Heart left ventricle (tissue), 13 donors: Measurements from ENCODE around the gene KIRREL3.

Experiments used
- CTCF ChIP-seq, 12 donors: fragments of 200-600 bp; sonication (generic) in 4 of 12; IDR thresholded peaks; one replicate each; pipeline versions ENCODE4 v1.5.0 to v1.8.0; 2018 to 2022; ENCODE audit warnings: antibody characterized with exemption in 12 of 12, mild to moderate bottlenecking in 5 of 12
- POLR2A ChIP-seq, 2 donors: fragments of 450-650 bp; IDR thresholded peaks; one replicate each; pipeline ENCODE4 v1.6.1; 2017; ENCODE audit warnings: antibody characterized with exemption in 2 of 2, mild to moderate bottlenecking in 2 of 2, moderate library complexity in 2 of 2
- donor health status: ischemic (EF 13 %, LVEDD 7.1; RV severe dilation, severe dysfunction).
- donor health status: DM: no; HTN: yes; CAD: no.
- donor health status: DM: no; HTN: no; CAD: no.
- donor health status: ischemic (EF 25% LVEDD 6.9; RV normal size, moderate dysfunction).
- donor health status: ischemic (EF 25% LVEDD 5.7; RV mildly dilated, moderate dysfunction).
- donor health status: ischemic (EF 35%, LVEDD 5.7; RV mildly dilated, moderate dysfunction).
- donor health status: nonischemic (EF 11% LVEDD 7.7; RV severe dilation, severe dysfunction).
- donor health status: DM: yes; HTN: yes; CAD: no.
- donor health status: PGD.
- donor health status: ischemic (EF 29% LVEDD 5.4; RV normal size, mild dysfunction).
- donor health status: nonischemic (EF 23%, LVEDD 6.1; RV moderate dilation, normal function).

GRCh38 chr11:126949066-126949891 is 51.3 kb downstream of the KIRREL3 start:
- TF ChIP-seq CTCF (IDR thresholded peaks at IDR 0.05) (no peak), POLR2A (IDR thresholded peaks at IDR 0.05) (no peak)
